Esophagus muscularis mucosa (tissue), 4 donors: ENCODE results near the gene PCNX1. TPM values are rescaled to one million over a fixed set of nuclear protein-coding genes. Genes with fewer than 3 reads are reported as not detected.
"Not testable (repeated sequence)": the region's sequence is repeated elsewhere in the genome, so short reads cannot be mapped to it uniquely, and the experiment has no call there.

ENCODE experiments used
- DNase-seq: peaks from one replicate; pipeline ENCODE4 v3.0.0-alpha.2; 2017; ENCODE audit errors: extremely low spot score
- H3K27ac ChIP-seq, 4 donors: fragments of 200-600 bp; sonication (generic); replicated peaks in 1 of 4; 1 replicate in 3 of 4; 2 replicates in 1 of 4; pipeline ENCODE4 v1.5.1; 2016 to 2019; ENCODE audit warnings: mild to moderate bottlenecking in 1 of 4
- H3K27me3 ChIP-seq, 4 donors: fragments of 200-600 bp; sonication (generic); one replicate each; pipeline versions ENCODE4 v1.5.1 to v1.6.0; 2016 to 2019
- H3K36me3 ChIP-seq, 4 donors: fragments of 200-600 bp; sonication (generic); one replicate each; pipeline ENCODE4 v1.5.1; 2016 to 2019
- H3K4me1 ChIP-seq, 4 donors: fragments of 200-600 bp; sonication (generic); one replicate each; pipeline ENCODE4 v1.5.1; 2016 to 2019
- H3K4me3 ChIP-seq, 4 donors: fragments of 200-600 bp; sonication (generic); 1 replicate in 2 of 4; 2 replicates in 2 of 4; pipeline ENCODE4 v1.5.1; 2016 to 2019; ENCODE audit warnings: mild to moderate bottlenecking in 4 of 4, moderate library complexity in 1 of 4
- H3K9me3 ChIP-seq, 4 donors: fragments of 200-600 bp; sonication (generic); 1 replicate in 3 of 4; 2 replicates in 1 of 4; pipeline ENCODE4 v1.5.1; 2016 to 2019
- EP300 ChIP-seq: sonication (generic); formaldehyde crosslinking; IDR thresholded peaks from one replicate; pipeline ENCODE4 v1.6.1; 2017; ENCODE audit warnings: antibody characterized with exemption
- POLR2A ChIP-seq: fragments of 450-650 bp; IDR thresholded peaks from one replicate; pipeline ENCODE4 v1.6.1; 2017; ENCODE audit warnings: antibody characterized with exemption, moderate library complexity, mild to moderate bottlenecking, low read depth
- POLR2AphosphoS5 ChIP-seq, 2 donors: sonication (generic); formaldehyde crosslinking; IDR thresholded peaks; one replicate each; pipeline ENCODE4 v1.6.1; 2017; ENCODE audit warnings: antibody characterized with exemption in 2 of 2
- WGBS: methylation state at CpG from one replicate; pipeline ENCODE4 v1.1.5; 2018; 5-methylcytosine and 5-hydroxymethylcytosine counted together
- intact Hi-C: fragments of 100-400 bp; cut with DNase I; formaldehyde crosslinking; loops from one replicate; pipeline ENCODE4 v1.15.1; 2023
- total RNA-seq, 4 donors: library from RNA; depleted of rRNA; stranded (reverse); fragments of >200 nt; gene quantifications; one replicate each; pipeline versions ENCODE4 v1.1.0 to v1.2.1, GENCODE V29; 2016
- TF ChIP-seq, protein P1 (sequence below), 3 experiments: fragments of 200-600 bp in 2 of 3; fragments of 450-650 bp in 1 of 3; sonication (generic) in 2 of 3; IDR thresholded peaks; one replicate each; pipeline ENCODE4 v1.5.1; 2017 to 2019; ENCODE audit warnings: antibody characterized with exemption in 3 of 3, mild to moderate bottlenecking in 2 of 3, moderate library complexity in 1 of 3

PCNX1 gene
- total RNA-seq, 4 donors from 2014 or later = 56.3 to 62.5 (median 59.6) TPM

DNA sequence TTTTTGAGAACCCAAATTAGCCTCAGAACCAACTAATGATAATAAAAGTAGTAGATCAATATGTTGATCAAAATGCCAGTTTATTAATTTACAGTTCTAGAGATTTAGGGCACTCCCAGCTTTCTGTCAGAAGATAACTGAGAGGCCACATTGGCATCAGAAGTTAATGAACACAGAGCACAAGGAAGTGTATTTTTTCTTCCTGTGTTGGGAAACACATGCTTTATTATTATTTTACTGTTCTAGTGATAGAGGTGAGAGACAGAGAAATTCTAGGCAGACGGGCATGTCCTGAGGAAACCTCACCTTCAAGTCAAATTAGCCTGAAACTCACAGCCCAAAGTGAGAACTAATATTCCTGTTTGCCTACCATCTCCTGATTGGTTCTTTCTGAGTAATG lies 213.7 kb downstream of the PCNX1 start:
- intact Hi-C loops = no loop called here
- H3K9me3 ChIP-seq = peaks cover 0 to 5% (median 0%) of the 10 kb centered on the region in 4 donors
- peaks cover 0 to 4% (median 0%) of the 10 kb centered on the region in 4 donors for H3K36me3 ChIP-seq
- no peak overlapping the region for H3K4me3 ChIP-seq
- no peaks in the 10 kb centered on the region for H3K4me1 ChIP-seq
- H3K27me3 ChIP-seq = no peaks in the 10 kb centered on the region
- H3K27ac ChIP-seq = no peak overlapping the region
- no peak for DNase-seq
- no peak for TF ChIP-seq EP300
- TF ChIP-seq, protein P1, sequence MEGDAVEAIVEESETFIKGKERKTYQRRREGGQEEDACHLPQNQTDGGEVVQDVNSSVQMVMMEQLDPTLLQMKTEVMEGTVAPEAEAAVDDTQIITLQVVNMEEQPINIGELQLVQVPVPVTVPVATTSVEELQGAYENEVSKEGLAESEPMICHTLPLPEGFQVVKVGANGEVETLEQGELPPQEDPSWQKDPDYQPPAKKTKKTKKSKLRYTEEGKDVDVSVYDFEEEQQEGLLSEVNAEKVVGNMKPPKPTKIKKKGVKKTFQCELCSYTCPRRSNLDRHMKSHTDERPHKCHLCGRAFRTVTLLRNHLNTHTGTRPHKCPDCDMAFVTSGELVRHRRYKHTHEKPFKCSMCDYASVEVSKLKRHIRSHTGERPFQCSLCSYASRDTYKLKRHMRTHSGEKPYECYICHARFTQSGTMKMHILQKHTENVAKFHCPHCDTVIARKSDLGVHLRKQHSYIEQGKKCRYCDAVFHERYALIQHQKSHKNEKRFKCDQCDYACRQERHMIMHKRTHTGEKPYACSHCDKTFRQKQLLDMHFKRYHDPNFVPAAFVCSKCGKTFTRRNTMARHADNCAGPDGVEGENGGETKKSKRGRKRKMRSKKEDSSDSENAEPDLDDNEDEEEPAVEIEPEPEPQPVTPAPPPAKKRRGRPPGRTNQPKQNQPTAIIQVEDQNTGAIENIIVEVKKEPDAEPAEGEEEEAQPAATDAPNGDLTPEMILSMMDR (IDR thresholded peaks at IDR 0.05) = no peak
- TF ChIP-seq POLR2AphosphoS5 (IDR thresholded peaks at IDR 0.05) = no peak
- TF ChIP-seq POLR2A = no peak
- WGBS = 79% methylated on average over 1 of the region's 1 CpG

- Histone ChIP-seq H3K4me1 (no peaks in the 10 kb centered on the region), H3K4me3 (no peak overlapping the region), H3K27me3 (no peaks in the 10 kb centered on the region), H3K9me3 (peaks cover 0 to 5% (median 0%) of the 10 kb centered on the region in 4 donors), H3K36me3 (peaks cover 0 to 4% (median 0%) of the 10 kb centered on the region in 4 donors), H3K27ac (no peak overlapping the region)
- no peak for TF ChIP-seq EP300
- no peak for TF ChIP-seq POLR2AphosphoS5 (IDR thresholded peaks at IDR 0.05)
- TF ChIP-seq POLR2A = no peak
- TF ChIP-seq, protein P1 (IDR thresholded peaks at IDR 0.05) = no peak
- no peak for DNase-seq
- WGBS = 96% methylated on average over 5 of the region's 5 CpGs
- intact Hi-C loops = no loop called here
These were observed 214.5 kb downstream of the PCNX1 start for GRCh38 chr14:71121711-71122110.

DNA sequence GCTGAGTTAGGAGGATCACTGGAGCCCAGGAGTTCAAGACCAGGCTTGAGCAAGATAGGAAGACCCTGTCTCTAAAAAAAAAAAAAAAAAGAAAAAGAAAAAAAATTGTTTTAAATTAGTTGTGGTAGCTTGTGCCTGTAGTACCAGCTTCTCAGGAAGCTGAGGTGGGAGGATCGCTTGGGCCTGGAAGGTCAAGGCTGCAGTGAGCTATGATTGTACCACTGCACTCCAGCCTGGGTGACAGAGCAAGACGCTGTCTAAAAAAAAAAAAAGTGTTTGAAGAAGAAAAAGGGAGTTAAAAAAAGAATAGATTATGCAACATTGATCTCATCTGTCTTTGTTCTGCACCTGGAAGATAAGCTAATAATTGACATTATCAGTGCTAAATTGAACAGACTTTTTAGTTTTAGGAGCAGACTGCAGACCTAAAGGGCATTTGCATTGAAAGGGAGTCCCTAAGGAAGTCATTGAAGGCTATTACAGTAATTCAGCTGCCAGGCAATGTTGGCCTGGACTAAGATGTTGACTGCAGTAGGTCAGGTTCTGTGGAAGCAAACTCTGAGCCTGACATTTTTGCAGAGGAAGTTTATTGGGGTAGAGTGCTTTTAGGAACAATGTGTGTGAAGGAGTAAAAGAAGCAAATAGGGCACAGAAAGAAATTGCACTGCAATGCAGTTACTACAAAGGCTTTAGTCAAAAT lies 215.8 kb downstream of the PCNX1 start:
- intact Hi-C loops = no loop called here
- Histone ChIP-seq H3K27me3 (no peaks in the 10 kb centered on the region), H3K4me1 (no peaks in the 10 kb centered on the region), H3K9me3 (peaks cover 0 to 5% (median 0%) of the 10 kb centered on the region in 4 donors), H3K27ac (no peak overlapping the region), H3K4me3 (no peak overlapping the region), H3K36me3 (no peaks in the 10 kb centered on the region)
- 87% methylated on average over 2 of the region's 2 CpGs for WGBS
- TF ChIP-seq EP300 (no peak), POLR2A (no peak), POLR2AphosphoS5 (IDR thresholded peaks at IDR 0.05) (no peak)
- TF ChIP-seq, protein P1 (IDR thresholded peaks at IDR 0.05) = no peak
- DNase-seq = no peak

DNA sequence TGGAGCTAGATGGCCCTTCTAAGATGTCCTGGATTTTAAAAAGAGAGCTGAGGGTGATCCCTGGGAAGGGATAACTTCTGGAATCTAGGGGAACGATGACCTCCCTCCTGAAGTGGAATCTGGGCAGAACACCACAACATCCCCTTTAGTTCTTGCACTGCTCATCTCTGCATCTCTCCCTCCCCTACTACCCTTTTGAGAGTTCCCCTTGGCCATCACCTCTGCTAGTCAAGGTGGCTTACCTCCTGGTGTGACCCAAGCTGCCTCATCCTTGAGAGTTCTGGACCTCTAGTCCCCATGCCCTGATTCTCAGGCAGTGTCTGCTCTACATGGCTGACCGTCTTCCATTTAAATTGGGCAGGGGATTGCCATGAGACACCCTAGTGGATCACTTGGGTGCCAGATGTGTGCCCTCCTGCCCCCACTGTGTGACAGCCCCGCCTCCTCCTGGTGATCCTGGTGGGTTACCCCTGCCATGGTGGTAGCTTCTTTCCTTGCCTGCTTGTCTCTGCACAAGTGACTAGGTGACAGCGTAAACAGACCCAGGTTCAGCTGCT lies 216.4 kb downstream of the PCNX1 start:
- H3K27me3 ChIP-seq = no peaks in the 10 kb centered on the region
- no peak overlapping the region for H3K27ac ChIP-seq
- H3K36me3 ChIP-seq = no peaks in the 10 kb centered on the region
- no peaks in the 10 kb centered on the region for H3K4me1 ChIP-seq
- TF ChIP-seq, protein P1 (IDR thresholded peaks at IDR 0.05) = no peak
- TF ChIP-seq POLR2A (no peak), EP300 (no peak), POLR2AphosphoS5 (IDR thresholded peaks at IDR 0.05) (no peak)
- WGBS = 97% methylated on average over 2 of the region's 4 CpGs
- no peak for DNase-seq
- H3K9me3 ChIP-seq = peaks cover 0 to 5% (median 0%) of the 10 kb centered on the region in 4 donors
- no peak overlapping the region for H3K4me3 ChIP-seq
- intact Hi-C loops = no loop called here

GRCh38 chr14:71129716-71130490 lies 222.6 kb downstream of the PCNX1 start:
- intact Hi-C loops, H3K27me3 ChIP-seq, H3K27ac ChIP-seq, H3K4me1 ChIP-seq, H3K36me3 ChIP-seq, H3K4me3 ChIP-seq, H3K9me3 ChIP-seq: not testable (repeated sequence)
- peak; percentile 57 for DNase-seq
- 94% methylated on average over 9 of the region's 9 CpGs for WGBS
